T-helper 17 cell (primary cell): ENCODE results near the gene PTGER1. TPM values are rescaled to one million over a fixed set of nuclear protein-coding genes. Genes with fewer than 3 reads are reported as not detected.

ENCODE experiments used
- ATAC-seq: fragments of 150-1000 bp; cut with Tn5 transposase; 2 replicates; pipeline ENCODE4 v1.10.0; 2021; ENCODE audit warnings: mild to moderate bottlenecking, moderate library complexity
- DNase-seq, 3 donors: peaks; one replicate each; pipeline versions ENCODE4 v3.0.0 to v3.0.0-alpha.2; 2020 to 2021
- H3K9me3 ChIP-seq: one replicate; pipeline ENCODE4 v1.7.0; 2013; ENCODE audit warnings: low read length, mild to moderate bottlenecking; ENCODE audit not compliant: control insufficient read depth, poor library complexity, severe bottlenecking
- H3K27ac Mint-ChIP-seq: one replicate; pipeline ENCODE4 v1.8.0; 2022; ENCODE audit warnings: mild to moderate bottlenecking, moderate library complexity, mixed read lengths
- H3K27me3 Mint-ChIP-seq: one replicate; pipeline ENCODE4 v1.8.0; 2022; ENCODE audit warnings: mixed read lengths
- H3K36me3 Mint-ChIP-seq: one replicate; pipeline ENCODE4 v1.8.0; 2022; ENCODE audit warnings: low read depth, mixed read lengths
- H3K4me1 Mint-ChIP-seq: one replicate; pipeline ENCODE4 v1.8.0; 2022; ENCODE audit warnings: mild to moderate bottlenecking, mixed read lengths
- H3K4me3 Mint-ChIP-seq: one replicate; pipeline ENCODE4 v1.8.0; 2022; ENCODE audit warnings: mild to moderate bottlenecking, moderate library complexity, mixed read lengths
- total RNA-seq, 4 donors: library from RNA in 2 of 4; stranded (reverse) in 2 of 4; gene quantifications; one replicate each; pipeline ENCODE4 v1.2.3 and lab custom pipeline; 2022 to 2026

The PTGER1 gene
- total RNA-seq, result not detected
- total RNA-seq (lab: John Stamatoyannopoulos, UW), result 0 to 0.15 reads per million in 2 donors

GRCh38 chr19:14475251-14476073 is at the start of gene PTGER1:
Gene PTGER1 (minus strand): TSS chr19:14475354. CDS start chr19:14474320, 1,034 bp downstream.
- peaks cover 32% of the 10 kb centered on the region for H3K4me1 Mint-ChIP-seq
- peak; percentile 27 for ATAC-seq
- H3K36me3 Mint-ChIP-seq, result peaks cover 5% of the 10 kb centered on the region

DNA sequence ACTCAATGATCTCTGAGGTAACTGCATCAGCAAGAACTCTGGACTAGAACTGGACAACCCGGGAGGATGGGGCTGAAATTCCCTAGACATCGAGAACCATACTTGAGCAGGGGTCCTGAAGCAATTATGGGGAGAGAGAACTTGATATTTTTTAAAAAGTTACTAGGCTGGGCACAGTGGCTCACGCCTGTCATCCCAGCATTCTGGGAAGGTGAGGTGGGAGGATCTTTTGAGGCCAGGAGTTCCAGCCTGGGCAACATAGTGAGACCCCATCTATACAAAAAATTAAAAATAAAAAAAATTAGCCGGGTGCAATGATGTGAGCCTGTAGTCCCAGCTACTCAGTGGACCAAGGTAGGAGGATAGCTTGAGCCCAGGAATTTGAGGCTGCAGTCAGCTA is 45.4 kb upstream of the PTGER1 start:
- Mint-ChIP-seq H3K27me3 (no peaks in the 10 kb centered on the region), H3K4me1 (peaks cover 50% of the 10 kb centered on the region), H3K27ac (peak overlapping the region; percentile 99), H3K4me3 (no peak overlapping the region), H3K36me3 (peaks cover 4% of the 10 kb centered on the region)
- no peak for ATAC-seq
- no peaks in the 10 kb centered on the region for H3K9me3 ChIP-seq
- no peak for DNase-seq

More at GRCh38 chr19:14475251-14476073, at the start of gene PTGER1:
- Mint-ChIP-seq H3K27ac (peak within 1 kb of the TSS; percentile 43), H3K27me3 (peaks cover 16% of the 10 kb centered on the region), H3K4me3 (peak within 1 kb of the TSS; percentile 80)
- no peak for DNase-seq
- no peaks in the 10 kb centered on the region for H3K9me3 ChIP-seq

DNA sequence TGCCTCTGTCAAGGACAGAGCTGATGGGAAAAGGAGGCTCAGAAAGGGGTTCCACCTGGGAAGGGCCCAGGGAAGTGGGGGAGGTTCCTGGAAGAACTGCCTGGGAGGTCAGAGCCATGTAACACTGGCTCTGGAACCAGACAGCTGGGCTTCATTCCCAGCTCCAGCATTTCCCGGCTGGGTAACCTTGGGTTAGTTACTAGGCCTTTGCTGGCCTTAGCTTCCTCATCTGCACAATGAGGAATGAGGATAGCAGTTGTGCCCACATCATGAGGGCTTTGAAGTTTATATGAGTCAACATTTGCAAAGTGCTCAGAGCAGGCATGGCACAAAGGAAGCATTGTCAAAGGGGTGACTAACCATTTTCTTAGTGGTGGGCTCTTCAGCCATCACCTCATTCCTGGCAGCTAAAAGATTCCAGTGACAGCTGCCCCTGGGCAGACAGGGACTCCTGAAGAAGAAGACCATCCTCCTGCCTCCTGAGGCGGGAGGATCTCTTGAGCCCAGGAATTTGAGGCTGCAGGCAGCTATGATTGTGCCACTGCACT is 44.8 kb upstream of the PTGER1 start:
- no peak for DNase-seq
- Mint-ChIP-seq H3K27ac (peak overlapping the region; percentile 99), H3K4me1 (peaks cover 54% of the 10 kb centered on the region), H3K4me3 (peak overlapping the region; percentile 78), H3K36me3 (peaks cover 8% of the 10 kb centered on the region), H3K27me3 (no peaks in the 10 kb centered on the region)
- H3K9me3 ChIP-seq, result no peaks in the 10 kb centered on the region
- ATAC-seq, result no peak

DNA sequence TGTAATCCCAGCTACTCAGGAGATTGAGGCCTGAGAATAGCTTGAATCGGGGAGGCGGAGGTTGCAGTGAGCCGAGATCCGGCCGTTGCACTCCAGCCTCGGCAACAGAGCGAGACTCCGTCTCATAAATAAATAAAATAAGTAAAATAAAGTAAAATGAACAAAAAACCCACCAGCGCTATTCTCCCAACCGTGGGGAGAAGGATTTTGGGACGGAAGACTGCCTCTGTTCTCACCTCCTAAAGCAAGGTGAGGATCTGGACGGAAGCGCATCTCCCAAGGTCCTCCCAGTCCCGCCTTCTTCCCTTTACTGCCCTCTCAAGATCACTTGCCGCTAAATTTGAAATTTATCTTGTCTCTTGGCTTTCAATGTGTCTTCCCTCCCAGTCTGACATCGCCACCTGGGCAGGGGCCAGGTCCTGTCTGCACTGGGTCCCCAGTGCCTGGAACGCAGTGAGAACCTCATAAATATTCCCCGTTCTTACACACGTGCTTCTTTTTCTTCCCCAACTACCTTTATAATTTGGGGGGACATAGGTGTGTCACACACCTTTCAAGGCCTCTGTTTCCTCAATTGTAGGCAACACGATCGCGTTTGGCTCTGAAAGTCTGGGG is 44.2 kb upstream of the PTGER1 start:
- peaks cover 58% of the 10 kb centered on the region for H3K4me1 Mint-ChIP-seq
- no peaks in the 10 kb centered on the region for H3K9me3 ChIP-seq
- H3K27me3 Mint-ChIP-seq, result no peaks in the 10 kb centered on the region
- DNase-seq (no peak), ATAC-seq (no peak)
- peak overlapping the region; percentile 99 for H3K27ac Mint-ChIP-seq
- peaks cover 8% of the 10 kb centered on the region for H3K36me3 Mint-ChIP-seq
- H3K4me3 Mint-ChIP-seq, result peak overlapping the region; percentile 94

- ATAC-seq, result peak; percentile 56
- Mint-ChIP-seq H3K4me1 (peaks cover 53% of the 10 kb centered on the region), H3K36me3 (peaks cover 8% of the 10 kb centered on the region), H3K27me3 (no peaks in the 10 kb centered on the region), H3K27ac (peak within 1 kb of the TSS; percentile 99), H3K4me3 (peak within 1 kb of the TSS; percentile 94)
- no peaks in the 10 kb centered on the region for H3K9me3 ChIP-seq
- peak; percentile 52 to 58 (median 56) for DNase-seq
Observed at GRCh38 chr19:14517840-14518505, 42.8 kb upstream of the PTGER1 start, which contains the start of gene DNAJB1. Gene DNAJB1 (minus strand): TSS chr19:14518397. CDS start chr19:14518349, 48 bp downstream.

DNA sequence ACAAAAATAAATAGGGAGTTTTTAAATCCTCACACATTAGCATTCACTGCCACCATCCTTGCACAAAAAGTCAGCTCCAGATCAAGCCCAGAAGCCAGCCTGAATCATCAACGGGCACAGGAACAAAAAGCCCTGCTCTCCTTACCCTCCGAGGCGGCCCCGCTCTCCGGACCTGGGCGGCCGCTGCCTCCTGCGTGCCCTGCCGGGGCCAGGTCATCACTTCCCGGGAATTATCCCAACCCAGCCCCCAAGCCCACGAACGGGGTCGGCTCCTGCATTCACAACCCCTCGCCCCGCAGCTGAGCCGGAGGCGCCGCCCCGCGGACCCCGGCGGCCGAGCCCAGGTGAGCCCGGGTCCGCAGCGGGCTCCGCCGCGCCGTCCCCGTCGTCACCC is 42.3 kb upstream of the PTGER1 start:
- peaks cover 48% of the 10 kb centered on the region for H3K4me1 Mint-ChIP-seq
- H3K27ac Mint-ChIP-seq, result peak overlapping the region; percentile 99
- no peaks in the 10 kb centered on the region for H3K9me3 ChIP-seq
- ATAC-seq, result no peak
- H3K36me3 Mint-ChIP-seq, result peaks cover 8% of the 10 kb centered on the region
- peak overlapping the region; percentile 94 for H3K4me3 Mint-ChIP-seq
- no peak for DNase-seq
- no peaks in the 10 kb centered on the region for H3K27me3 Mint-ChIP-seq

GRCh38 chr19:14516746-14517438 is 41.7 kb upstream of the PTGER1 start:
- Mint-ChIP-seq H3K4me1 (peaks cover 42% of the 10 kb centered on the region), H3K27ac (peak overlapping the region; percentile 99), H3K36me3 (peaks cover 8% of the 10 kb centered on the region), H3K4me3 (peak overlapping the region; percentile 94), H3K27me3 (no peaks in the 10 kb centered on the region)
- no peaks in the 10 kb centered on the region for H3K9me3 ChIP-seq
- ATAC-seq (no peak), DNase-seq (no peak)

- no peaks in the 10 kb centered on the region for H3K9me3 ChIP-seq
- no peaks in the 10 kb centered on the region for H3K27me3 Mint-ChIP-seq
- H3K4me3 Mint-ChIP-seq, result peak overlapping the region; percentile 94
- H3K36me3 Mint-ChIP-seq, result peaks cover 8% of the 10 kb centered on the region
- peak overlapping the region; percentile 99 for H3K27ac Mint-ChIP-seq
- DNase-seq (no peak), ATAC-seq (no peak)
- H3K4me1 Mint-ChIP-seq, result peaks cover 36% of the 10 kb centered on the region
Observed at GRCh38 chr19:14516048-14516534, 40.9 kb upstream of the PTGER1 start.

DNA sequence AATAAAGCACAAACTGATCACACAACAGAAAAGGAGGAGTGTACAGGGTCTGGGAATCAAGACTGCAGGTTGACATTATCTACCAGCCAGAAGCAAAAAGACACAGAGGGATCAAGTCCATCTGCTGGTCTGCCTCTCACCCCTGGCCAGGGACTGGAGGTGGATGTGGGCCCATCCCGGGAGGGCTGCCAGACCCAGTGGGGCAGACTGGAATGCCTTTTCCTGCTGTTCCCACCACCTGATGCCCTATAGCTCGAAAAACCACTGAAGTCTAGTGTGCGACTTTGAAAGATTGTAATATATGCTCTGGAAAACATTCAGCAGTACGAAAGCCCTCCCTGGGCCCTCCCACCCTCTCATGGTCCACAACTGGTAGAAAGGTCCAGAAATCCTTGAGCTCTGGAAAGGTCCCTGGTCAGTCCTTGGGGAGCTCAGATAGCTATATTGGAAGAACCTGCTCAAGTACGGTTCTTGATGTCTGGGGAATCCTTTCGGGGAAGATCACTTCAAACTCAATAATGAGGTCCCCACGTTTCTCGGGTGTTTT is 40.4 kb upstream of the PTGER1 start:
- Mint-ChIP-seq H3K4me1 (peaks cover 36% of the 10 kb centered on the region), H3K27ac (peak overlapping the region; percentile 99), H3K36me3 (peaks cover 8% of the 10 kb centered on the region), H3K27me3 (no peaks in the 10 kb centered on the region), H3K4me3 (peak overlapping the region; percentile 94)
- no peak for ATAC-seq
- DNase-seq, result no peak
- H3K9me3 ChIP-seq, result no peaks in the 10 kb centered on the region

- no peaks in the 10 kb centered on the region for H3K9me3 ChIP-seq
- Mint-ChIP-seq H3K27ac (peak overlapping the region; percentile 99), H3K4me1 (peaks cover 34% of the 10 kb centered on the region), H3K4me3 (peak overlapping the region; percentile 94), H3K27me3 (no peaks in the 10 kb centered on the region), H3K36me3 (peaks cover 8% of the 10 kb centered on the region)
- DNase-seq (no peak), ATAC-seq (no peak)
Observed at GRCh38 chr19:14514215-14514863, 39.2 kb upstream of the PTGER1 start.

GRCh38 chr19:14512406-14512961 is 37.3 kb upstream of the PTGER1 start:
- H3K9me3 ChIP-seq, result no peaks in the 10 kb centered on the region
- ATAC-seq (no peak), DNase-seq (no peak)
- Mint-ChIP-seq H3K4me3 (no peak overlapping the region), H3K4me1 (peaks cover 33% of the 10 kb centered on the region), H3K27me3 (no peaks in the 10 kb centered on the region), H3K27ac (peak overlapping the region; percentile 99), H3K36me3 (peaks cover 8% of the 10 kb centered on the region)

DNA sequence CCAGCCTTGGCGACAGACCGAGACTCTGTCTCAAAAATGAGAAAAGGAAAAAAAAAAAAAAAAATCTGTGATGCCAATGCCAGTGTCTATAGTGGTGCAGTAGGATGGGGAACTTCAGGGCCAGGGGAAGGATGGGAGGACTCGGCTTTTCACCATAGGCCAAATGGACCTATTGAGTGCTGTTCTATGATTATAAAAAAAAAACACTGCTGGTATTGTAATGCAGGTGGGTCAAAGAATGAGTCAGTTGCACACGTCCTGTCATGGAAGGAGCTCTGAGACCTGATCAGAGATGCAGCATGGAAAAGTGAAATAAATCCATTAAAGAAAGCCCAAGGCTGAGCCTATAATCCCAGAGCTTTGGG is 36.1 kb upstream of the PTGER1 start:
- Mint-ChIP-seq H3K27ac (peak overlapping the region; percentile 99), H3K4me3 (no peak overlapping the region), H3K36me3 (peaks cover 4% of the 10 kb centered on the region), H3K27me3 (no peaks in the 10 kb centered on the region), H3K4me1 (peaks cover 35% of the 10 kb centered on the region)
- ATAC-seq, result no peak
- H3K9me3 ChIP-seq, result no peaks in the 10 kb centered on the region
- DNase-seq, result no peak
